HepG2 (cell line): ENCODE results near the gene CMTM8. TPM values are rescaled to one million over a fixed set of nuclear protein-coding genes. Genes with fewer than 3 reads are reported as not detected.

Experiments
- ATAC-seq: fragments of 200-7000 bp; cut with Tn5 transposase; 3 replicates; pipeline ENCODE4 v1.9.1; 2020; ENCODE audit warnings: mild to moderate bottlenecking, moderate library complexity
- BruUV-seq: library from RNA; stranded (reverse); fragments of 400-500 nt; replicated peaks from 2 replicates; lab custom pipeline; 2021; lab: Mats Ljungman, UMichigan
- CTCF ChIA-PET: fragments of 300-600 bp; formaldehyde crosslinking; extraction: SDS; loops from one replicate; lab custom pipeline; 2021; ENCODE audit warnings: low total read pairs, inconsistent platforms, low intra/inter-chr PET ratio; lab: Yijun Ruan, JAX
- POLR2A ChIA-PET: fragments of 350-600 bp; sonication (Branson Sonifier 250); formaldehyde crosslinking; loops from one replicate; lab custom pipeline; 2020; ENCODE audit warnings: antibody characterized with exemption, inconsistent platforms; lab: Yijun Ruan, JAX
- DNase-seq: peaks from one replicate; pipeline ENCODE4 v3.0.0-alpha.2; 2015; ENCODE audit warnings: low spot score
- FAIRE-seq: peaks from 3 replicates; lab custom pipeline; 2011; peaks lifted over from hg19 to GRCh38; lab: Jason Lieb, UNC
- H2AFZ ChIP-seq: one replicate; pipeline ENCODE4 v1.6.1; 2011; ENCODE audit warnings: low read length, inconsistent platforms
- H3K27ac ChIP-seq: fragments of 300-600 bp; 3 replicates; pipeline ENCODE4 v1.8.0; 2011; ENCODE audit warnings: mixed run types, mild to moderate bottlenecking, mixed read lengths, low read length, inconsistent platforms; ENCODE audit not compliant: insufficient read depth; ENCODE audit errors: extremely low read length
- H3K27me3 ChIP-seq, 2 experiments: fragments of 200-600 bp in 1 of 2; 2 replicates in 1 of 2; 3 replicates in 1 of 2; pipeline versions ENCODE4 v1.6.0 to v1.8.0; 2011; ENCODE audit warnings: low read length in 2 of 2, mild to moderate bottlenecking in 2 of 2, moderate library complexity in 2 of 2, inconsistent platforms in 1 of 2; ENCODE audit not compliant: insufficient read depth in 2 of 2, control insufficient read depth in 1 of 2
- H3K36me3 ChIP-seq, 2 experiments: fragments of 200-600 bp in 1 of 2; replicated peaks in 1 of 2; 2 replicates in 1 of 2; 3 replicates in 1 of 2; pipeline versions ENCODE4 v1.5.1 to v1.8.0; 2011; ENCODE audit warnings: low read length in 2 of 2, inconsistent platforms in 1 of 2; ENCODE audit not compliant: insufficient read depth in 2 of 2, control insufficient read depth in 1 of 2
- H3K4me1 ChIP-seq: 2 replicates; pipeline ENCODE4 v1.5.1; 2012; ENCODE audit warnings: low read length, inconsistent platforms; ENCODE audit not compliant: insufficient read depth
- H3K4me2 ChIP-seq: 2 replicates; pipeline ENCODE4 v1.6.0; 2011; ENCODE audit warnings: low read depth, low read length, inconsistent platforms
- H3K4me3 ChIP-seq, 3 experiments: fragments of 200-600 bp in 1 of 3; sonication (generic), shearing (Covaris generic) in 1 of 3; replicated peaks in 1 of 3; 2 replicates each; pipeline ENCODE4 v1.5.1; 2011 to 2016; ENCODE audit warnings: low read length in 3 of 3, inconsistent platforms in 2 of 3, low read depth in 2 of 3, mild to moderate bottlenecking in 2 of 3, control low read depth in 1 of 3, mixed read lengths in 1 of 3; ENCODE audit not compliant: insufficient read depth in 1 of 3
- H3K79me2 ChIP-seq: one replicate; pipeline ENCODE4 v1.6.1; 2011; ENCODE audit warnings: low read length, inconsistent platforms; ENCODE audit not compliant: insufficient read depth
- H3K9ac ChIP-seq: 2 replicates; pipeline ENCODE4 v1.6.0; 2011; ENCODE audit warnings: mild to moderate bottlenecking, low read depth, low read length, inconsistent platforms; ENCODE audit not compliant: insufficient read depth
- H3K9me3 ChIP-seq: 2 replicates; pipeline ENCODE4 v1.5.1; 2012; ENCODE audit warnings: mild to moderate bottlenecking, low read length
- H4K20me1 ChIP-seq: 2 replicates; pipeline ENCODE4 v1.6.0; 2011; ENCODE audit warnings: inconsistent platforms, mild to moderate bottlenecking, low read length, moderate library complexity; ENCODE audit not compliant: insufficient read depth
- E2F5 ChIP-seq: sonication (generic); formaldehyde crosslinking; conservative IDR thresholded peaks from 2 replicates; pipeline ENCODE4 v1.4.0; 2020; ENCODE audit warnings: missing genetic modification reagents
- IRF9 ChIP-seq: sonication (generic); formaldehyde crosslinking; IDR thresholded peaks from 2 replicates; pipeline ENCODE4 v1.8.0; 2022; ENCODE audit warnings: missing genetic modification reagents, mild to moderate bottlenecking, borderline replicate concordance
- KAT2B ChIP-seq: fragments of 150-350 bp; IDR thresholded peaks from 2 replicates; pipeline ENCODE4 v1.6.1; 2014; ENCODE audit warnings: low read depth, low read length, borderline replicate concordance
- LRRFIP1 ChIP-seq: sonication (generic); formaldehyde crosslinking; conservative IDR thresholded peaks from 2 replicates; pipeline ENCODE4 v1.4.0; 2020; ENCODE audit warnings: missing genetic modification reagents
- MLX ChIP-seq: IDR thresholded peaks from 2 replicates; pipeline ENCODE4 v1.6.1; 2016
- NFRKB ChIP-seq: fragments of 450-650 bp; IDR thresholded peaks from 2 replicates; pipeline ENCODE4 v1.6.1; 2017
- NPAS2 ChIP-seq: sonication (generic); formaldehyde crosslinking; IDR thresholded peaks from 2 replicates; pipeline ENCODE4 v1.8.0; 2022; ENCODE audit warnings: mild to moderate bottlenecking, missing genetic modification reagents, borderline replicate concordance
- NR2F2 ChIP-seq: IDR thresholded peaks from 2 replicates; pipeline ENCODE4 v1.6.1; 2012; ENCODE audit warnings: low read depth, inconsistent platforms, borderline replicate concordance
- PRDM4 ChIP-seq: sonication (generic); formaldehyde crosslinking; IDR thresholded peaks from 2 replicates; pipeline ENCODE4 v1.9.0; 2021; ENCODE audit warnings: missing genetic modification reagents, borderline replicate concordance
- RFX3 ChIP-seq: IDR thresholded peaks from 2 replicates; pipeline ENCODE4 v1.6.1; 2016; ENCODE audit warnings: missing biosample characterization, missing genetic modification reagents
- RNF2 ChIP-seq: fragments of 450-650 bp; conservative IDR thresholded peaks from 2 replicates; pipeline ENCODE4 v1.6.1; 2016; ENCODE audit warnings: low read depth
- SMAD1 ChIP-seq: sonication (generic); formaldehyde crosslinking; IDR thresholded peaks from 2 replicates; pipeline ENCODE4 v1.4.0; 2020; ENCODE audit warnings: missing genetic modification reagents, low read depth, mild to moderate bottlenecking, borderline replicate concordance
- SMARCE1 ChIP-seq: fragments of 450-650 bp; IDR thresholded peaks from 2 replicates; pipeline ENCODE4 v1.6.1; 2017; ENCODE audit warnings: borderline replicate concordance
- SP2 ChIP-seq: sonication (generic); formaldehyde crosslinking; IDR thresholded peaks from 2 replicates; pipeline ENCODE4 v1.5.1; 2020; ENCODE audit warnings: mild to moderate bottlenecking, missing genetic modification reagents
- TCF12 ChIP-seq, 2 experiments: fragments of 450-650 bp in 1 of 2; sonication (generic) in 1 of 2; formaldehyde crosslinking in 1 of 2; IDR thresholded peaks; 2 replicates each; pipeline versions ENCODE4 v1.6.1 to v1.8.0; 2017 to 2022; ENCODE audit warnings: antibody characterized with exemption in 1 of 2, mild to moderate bottlenecking in 1 of 2, missing genetic modification reagents in 1 of 2, moderate library complexity in 1 of 2
- THAP7 ChIP-seq: sonication (generic); formaldehyde crosslinking; IDR thresholded peaks from 2 replicates; pipeline ENCODE4 v1.8.1; 2023; ENCODE audit warnings: mild to moderate bottlenecking, missing genetic modification reagents
- U2AF1 ChIP-seq: fragments of 200-400 bp; formaldehyde crosslinking; optimal IDR thresholded peaks from 2 replicates; pipeline ENCODE3; 2017; ENCODE audit warnings: mild to moderate bottlenecking, low read depth, low read length
- ZNF263 ChIP-seq: sonication (generic); formaldehyde crosslinking; IDR thresholded peaks from 2 replicates; pipeline ENCODE4 v1.4.0; 2020; ENCODE audit warnings: missing genetic modification reagents
- WGBS: methylation state at CpG from one replicate; pipeline ENCODE4 v1.1.6; 2017; ENCODE audit warnings: low lambda C conversion rate; 5-methylcytosine and 5-hydroxymethylcytosine counted together
- in situ Hi-C: cut with HindIII; loops from 2 replicates; pipeline ENCODE4 v1.10.0; 2017; ENCODE audit warnings: low pct_unique_long_range_greater_than_20kb; ENCODE audit not compliant: extremely low pct_ligation_motif_present
- intact Hi-C: fragments of 100-400 bp; cut with micrococcal nuclease; formaldehyde crosslinking; loops from one replicate; pipeline ENCODE4 v1.10.0; 2022; ENCODE audit not compliant: unreplicated experiment
- polyA plus RNA-seq, 8 experiments: library from polyadenylated mRNA; depleted of rRNA in 3 of 8; stranded (reverse) in 7 of 8; unstranded in 1 of 8; fragments of >200 nt; fragmentation: Illumina TruSeq in 4 of 8; extraction: Trizol in 4 of 8; gene quantifications; 2 replicates each; pipeline versions ENCODE4 v1.2.1 to v1.2.3, GENCODE V29; 2011 to 2016; ENCODE audit warnings: low read depth in 4 of 8, missing spikeins in 1 of 8, mixed read lengths in 1 of 8; ENCODE audit not compliant: insufficient read depth in 1 of 8
- total RNA-seq, 5 experiments: library from RNA; depleted of rRNA; stranded (reverse); fragments of >200 nt; fragmentation: Illumina TruSeq; extraction: Trizol; gene quantifications; 2 replicates each; pipeline ENCODE4 v1.2.3, GENCODE V29; 2016; ENCODE audit warnings: low read depth in 1 of 5

The CMTM8 gene
- total and polyA plus RNA-seq, 2 of the 13 experiments (the other 11 are each of a cell fraction or from before 2014, with no cell fraction given): 8.9 to 15.8 TPM

- Histone ChIP-seq H3K4me3 (no peak overlapping the region), H2AFZ (no peak overlapping the region), H3K9me3 (no peaks in the 10 kb centered on the region), H4K20me1 (no peaks in the 10 kb centered on the region), H3K4me1 (no peaks in the 10 kb centered on the region), H3K9ac (no peak overlapping the region), H3K27ac (no peak overlapping the region), H3K79me2 (no peaks in the 10 kb centered on the region), H3K27me3 (no peaks in the 10 kb centered on the region), H3K36me3 (no peaks in the 10 kb centered on the region; a peak in 1 of 5 replicates), H3K4me2 (no peak overlapping the region)
- no TSS peak for BruUV-seq
- POLR2A ChIA-PET: no interaction called here
- in situ Hi-C loops: no loop called here
- CTCF ChIA-PET: no interaction called here
- intact Hi-C loops: no loop called here
- FAIRE-seq: no peak
- DNase-seq: no peak
- no peak for ATAC-seq
- 93% methylated on average over 5 of the region's 5 CpGs for WGBS
- no peak for TF ChIP-seq LRRFIP1
- no peak for TF ChIP-seq IRF9 (CRISPR knock-in tag)
- no peak for TF ChIP-seq PRDM4 (CRISPR knock-in tag)
- TF ChIP-seq MLX (CRISPR knock-in tag): no peak
- TF ChIP-seq KAT2B: no peak
- no peak for TF ChIP-seq NR2F2
- no peak for TF ChIP-seq U2AF1
- no peak for TF ChIP-seq SP2 (CRISPR knock-in tag)
- TF ChIP-seq NPAS2 (CRISPR knock-in tag): no peak
- TF ChIP-seq SMARCE1: no peak
- TF ChIP-seq ZNF263 (CRISPR knock-in tag): no peak
- no peak for TF ChIP-seq THAP7
- no peak for TF ChIP-seq E2F5
- no peak for TF ChIP-seq RNF2
- no peak for TF ChIP-seq TCF12 (IDR thresholded peaks at IDR 0.05)
- TF ChIP-seq TCF12 (CRISPR knock-in tag; IDR thresholded peaks at IDR 0.05): no peak
- no peak for TF ChIP-seq RFX3
- TF ChIP-seq NFRKB: no peak
- TF ChIP-seq SMAD1 (CRISPR knock-in tag): no peak
These were observed 135.4 kb downstream of the CMTM8 start for GRCh38 chr3:32373844-32374243.
